GM21619 (cell line): Measurements from ENCODE around the gene RPP40.
A peak's percentile ranks its signal among the peaks of the same experiment; 100 is the strongest.
"Not testable (repeated sequence)": the region's sequence is repeated elsewhere in the genome, so short reads cannot be mapped to it uniquely, and the experiment has no call there.

Experiments used
- ATAC-seq: cut with Tn5 transposase; IDR thresholded peaks from one replicate; pipeline ENCODE4 v1.9.1; 2021; ENCODE audit not compliant: unreplicated experiment

RPP40 gene, protein sequence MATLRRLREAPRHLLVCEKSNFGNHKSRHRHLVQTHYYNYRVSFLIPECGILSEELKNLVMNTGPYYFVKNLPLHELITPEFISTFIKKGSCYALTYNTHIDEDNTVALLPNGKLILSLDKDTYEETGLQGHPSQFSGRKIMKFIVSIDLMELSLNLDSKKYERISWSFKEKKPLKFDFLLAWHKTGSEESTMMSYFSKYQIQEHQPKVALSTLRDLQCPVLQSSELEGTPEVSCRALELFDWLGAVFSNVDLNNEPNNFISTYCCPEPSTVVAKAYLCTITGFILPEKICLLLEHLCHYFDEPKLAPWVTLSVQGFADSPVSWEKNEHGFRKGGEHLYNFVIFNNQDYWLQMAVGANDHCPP

DNA sequence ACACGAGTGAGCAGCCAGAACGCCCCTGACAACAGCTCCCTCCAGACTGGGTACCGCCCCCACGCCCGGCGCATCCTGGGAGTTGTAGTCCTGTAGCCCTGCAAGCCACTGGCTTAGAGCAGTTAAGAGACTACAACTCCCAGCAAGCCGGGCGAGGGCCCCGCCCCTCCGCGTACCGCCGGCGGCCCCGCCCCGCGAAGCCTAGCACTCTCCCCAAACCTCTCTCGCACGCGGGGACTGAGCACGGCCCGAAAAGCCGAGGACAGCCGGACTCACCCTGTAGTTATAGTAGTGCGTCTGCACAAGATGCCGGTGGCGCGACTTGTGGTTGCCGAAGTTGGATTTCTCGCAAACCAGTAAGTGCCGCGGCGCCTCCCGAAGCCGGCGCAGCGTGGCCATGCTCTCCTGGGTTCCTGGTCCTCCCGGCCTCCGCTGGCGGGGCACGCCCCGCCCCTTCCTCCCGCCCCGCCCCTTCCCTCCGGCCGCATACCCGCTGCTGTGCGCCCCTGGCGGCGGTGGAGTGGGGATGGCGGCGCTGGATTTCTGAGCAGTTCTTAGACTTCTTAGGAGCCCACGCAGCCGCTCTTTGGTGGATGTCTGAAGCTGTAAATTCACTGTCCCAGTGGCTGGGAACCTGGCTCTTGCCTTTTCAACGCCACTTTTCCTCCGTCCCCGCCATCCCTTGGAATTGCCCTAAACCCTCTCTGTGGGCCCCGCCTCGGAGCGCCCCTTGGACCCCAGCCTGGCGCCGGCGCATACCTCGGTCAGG lies at the start of gene RPP40:
Gene RPP40 (minus strand): TSS at position 434 of the 769 bp plus-strand sequence. CDS start 35 bp downstream, at position 399.
- peak; percentile 94 for ATAC-seq

DNA sequence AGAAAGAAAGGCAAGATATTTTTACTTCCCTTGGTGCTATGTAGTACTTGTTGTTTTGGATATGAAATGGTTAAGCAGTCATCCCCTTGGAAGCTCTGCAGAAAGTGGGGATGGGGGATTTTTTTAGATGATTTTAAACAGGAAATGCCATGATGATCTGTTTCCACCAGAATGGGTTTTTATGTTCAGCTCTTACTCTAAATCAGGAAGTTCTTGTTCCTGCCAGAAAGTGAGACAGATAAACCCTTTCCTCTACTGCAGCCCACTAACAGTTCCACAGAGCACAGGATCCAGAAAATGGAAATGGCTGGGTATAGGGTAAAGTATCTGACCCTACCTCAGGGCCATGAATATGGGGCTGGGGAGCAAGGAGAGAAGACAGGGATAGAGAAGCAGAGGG lies 49.2 kb upstream of the RPP40 start:
- no peak for ATAC-seq

DNA sequence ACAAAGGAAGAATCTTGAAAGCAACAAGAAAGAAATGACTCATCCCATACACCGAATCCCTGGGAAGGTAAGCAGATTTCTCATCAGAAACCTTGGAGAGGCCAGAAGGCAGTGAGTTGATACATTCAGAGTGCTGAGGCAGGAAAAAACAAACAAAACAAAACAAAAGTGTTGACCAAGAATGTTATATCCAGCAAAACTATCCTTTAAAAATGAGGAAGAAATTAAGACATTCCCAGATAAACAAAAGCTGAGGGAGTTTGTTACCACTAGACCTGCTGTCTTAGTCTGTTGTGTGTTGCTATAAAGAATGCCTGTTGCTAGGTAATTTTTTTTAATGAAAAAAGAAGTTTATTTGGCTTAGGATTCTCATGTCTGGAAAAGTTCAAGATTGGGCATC lies 47.6 kb upstream of the RPP40 start:
- ATAC-seq, result no peak

DNA sequence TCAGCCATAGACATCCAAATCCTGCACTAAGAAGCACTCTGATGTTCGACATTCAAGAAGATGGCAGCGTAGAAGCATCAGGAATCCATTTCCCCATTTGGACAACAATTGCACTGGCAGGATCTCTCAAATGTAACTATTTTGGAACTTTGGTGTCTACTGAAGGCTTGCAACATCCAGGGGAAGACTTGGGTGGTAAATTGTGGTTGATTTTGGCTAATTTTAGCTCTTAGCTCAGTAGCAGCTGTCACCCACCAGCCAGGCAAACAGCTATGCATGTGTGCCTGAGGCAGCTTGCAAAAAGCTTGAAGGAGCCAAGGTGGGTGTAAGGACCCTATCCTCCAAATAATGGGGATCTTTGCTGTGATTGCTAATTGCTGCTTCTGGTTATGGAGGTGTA lies 46.2 kb upstream of the RPP40 start:
- no peak for ATAC-seq

DNA sequence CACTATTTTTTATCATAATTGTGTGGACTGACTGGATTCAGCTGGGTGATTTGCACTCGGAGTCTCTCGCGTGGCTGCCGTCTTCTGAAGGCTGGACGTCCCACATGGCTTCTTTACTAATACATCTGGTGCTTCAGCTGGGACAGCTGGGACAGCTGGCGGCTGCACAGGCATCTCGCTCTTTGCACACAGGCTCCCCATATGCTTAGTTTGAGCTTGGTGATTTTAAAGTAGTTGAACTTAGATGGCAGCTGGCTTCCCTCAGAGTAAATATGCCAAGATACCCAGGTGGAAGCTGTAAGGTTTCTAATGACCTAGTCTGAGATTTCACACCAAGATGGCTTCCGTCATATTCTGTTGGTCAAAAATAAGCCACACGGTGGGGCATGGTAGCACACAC lies 42.6 kb upstream of the RPP40 start:
- ATAC-seq, result no peak

DNA sequence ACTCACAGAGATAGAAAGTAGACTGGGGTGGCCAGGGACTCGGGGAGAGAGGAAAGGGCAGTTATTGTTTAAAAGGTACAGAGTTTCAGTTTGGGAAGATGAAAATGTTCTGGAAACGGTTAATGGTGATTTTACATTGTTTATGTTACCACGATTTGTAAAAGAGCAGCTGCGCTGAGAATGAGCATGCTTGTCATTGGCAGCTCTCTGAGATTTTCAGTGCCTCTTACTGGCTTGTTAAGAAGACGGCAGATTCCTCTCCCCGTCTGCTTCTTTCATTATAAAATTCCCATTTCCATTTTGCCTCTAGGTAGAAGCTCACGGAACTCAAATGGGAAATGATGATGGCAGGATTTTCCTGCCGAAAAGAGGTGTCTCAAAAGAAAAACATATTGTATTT lies 41.6 kb upstream of the RPP40 start:
- ATAC-seq, result no peak

DNA sequence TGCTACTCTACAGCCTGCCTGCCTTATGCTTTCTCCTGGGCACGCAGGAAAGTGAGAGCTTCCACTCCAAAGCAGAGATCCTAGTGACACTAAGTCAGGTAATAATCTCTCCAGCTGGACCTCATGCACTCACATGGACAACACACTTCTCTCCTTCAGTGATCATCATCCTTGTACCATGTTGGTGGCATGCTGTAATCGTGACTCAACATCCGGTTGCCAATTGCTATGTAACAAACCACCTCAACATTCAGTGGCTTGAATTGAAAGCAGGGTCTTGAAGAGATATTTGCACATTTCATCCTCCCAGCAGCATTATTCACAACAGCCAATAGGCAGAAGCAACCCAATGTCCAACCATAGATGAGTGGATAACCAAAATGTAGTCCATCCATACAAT lies 41.0 kb upstream of the RPP40 start:
- no peak for ATAC-seq

DNA sequence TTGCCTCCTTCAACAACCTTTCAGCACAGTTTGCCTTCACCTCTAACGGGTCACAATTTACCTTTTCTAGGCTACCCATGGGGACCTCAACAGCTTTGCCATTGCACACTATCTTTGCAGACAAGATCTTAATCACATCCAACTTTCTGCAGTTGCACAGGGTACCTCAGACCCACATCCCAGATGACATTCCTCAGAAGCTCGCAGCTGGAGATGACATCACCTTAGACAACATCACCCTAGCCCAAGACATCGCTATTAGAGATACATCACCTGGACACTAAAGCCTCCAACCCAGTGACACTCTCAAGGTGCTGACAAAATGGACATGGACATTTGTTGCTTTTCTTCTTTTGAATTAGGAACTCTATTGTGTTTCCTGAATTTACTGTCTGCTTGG lies 38.6 kb upstream of the RPP40 start:
- ATAC-seq, result no peak

DNA sequence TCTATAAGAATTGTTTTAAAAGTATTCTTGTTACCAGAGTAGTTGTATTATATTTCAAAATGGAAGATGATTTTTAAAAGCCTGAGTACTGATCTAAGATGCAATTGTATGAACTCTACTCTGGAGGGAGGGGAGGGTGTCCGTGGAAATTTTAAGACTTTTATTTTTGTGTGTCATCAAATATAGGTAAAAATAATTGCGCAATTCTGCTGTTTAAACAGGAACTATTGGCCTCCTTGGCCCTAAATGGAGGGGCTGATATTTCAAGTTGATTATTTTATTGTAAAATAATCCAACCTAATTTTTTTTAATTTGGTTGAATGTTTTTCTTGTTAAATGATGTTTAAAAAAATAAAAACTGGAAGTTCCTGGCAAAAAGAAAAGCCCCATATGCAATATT lies 38.1 kb upstream of the RPP40 start:
- no peak for ATAC-seq

DNA sequence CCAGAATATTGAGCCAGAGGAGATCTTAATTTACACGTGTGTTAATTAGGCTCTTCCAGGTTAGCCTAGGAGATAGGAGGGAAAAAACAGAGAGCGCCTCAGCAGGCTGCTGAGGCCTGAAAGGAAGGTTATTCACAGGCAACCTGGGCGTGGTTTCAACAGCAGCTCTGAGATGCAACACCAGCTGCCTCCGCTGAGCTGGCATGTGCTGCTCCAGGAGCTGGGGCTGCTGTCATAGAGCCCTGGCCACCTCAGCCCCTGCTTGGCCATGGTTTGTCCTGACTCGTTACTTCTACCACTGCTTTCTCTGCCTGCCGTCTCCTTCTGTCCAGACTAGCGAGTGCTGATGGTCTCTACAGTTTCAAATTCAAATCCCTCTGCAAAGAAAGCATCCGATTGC lies 32.4 kb upstream of the RPP40 start:
- no peak for ATAC-seq

DNA sequence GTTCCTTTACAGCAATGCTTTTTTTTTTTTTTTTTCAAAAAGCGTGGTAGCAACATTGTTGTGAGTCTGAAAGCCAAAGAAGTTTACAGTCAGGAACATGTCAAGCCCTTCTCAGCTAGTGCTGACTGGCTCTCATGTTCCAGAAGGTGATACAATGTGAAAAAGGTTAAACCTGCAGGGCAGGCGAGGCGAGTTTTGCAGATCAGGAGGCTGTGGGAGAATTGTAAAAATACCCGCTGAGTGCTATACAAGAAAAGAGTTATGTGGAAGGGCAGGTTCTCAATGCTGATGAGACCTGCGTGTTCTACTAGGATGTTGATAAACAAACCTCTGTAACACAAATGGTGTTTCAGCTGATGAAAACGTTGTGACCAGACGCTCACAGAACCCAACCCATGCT lies 30.9 kb upstream of the RPP40 start:
- ATAC-seq, result no peak

DNA sequence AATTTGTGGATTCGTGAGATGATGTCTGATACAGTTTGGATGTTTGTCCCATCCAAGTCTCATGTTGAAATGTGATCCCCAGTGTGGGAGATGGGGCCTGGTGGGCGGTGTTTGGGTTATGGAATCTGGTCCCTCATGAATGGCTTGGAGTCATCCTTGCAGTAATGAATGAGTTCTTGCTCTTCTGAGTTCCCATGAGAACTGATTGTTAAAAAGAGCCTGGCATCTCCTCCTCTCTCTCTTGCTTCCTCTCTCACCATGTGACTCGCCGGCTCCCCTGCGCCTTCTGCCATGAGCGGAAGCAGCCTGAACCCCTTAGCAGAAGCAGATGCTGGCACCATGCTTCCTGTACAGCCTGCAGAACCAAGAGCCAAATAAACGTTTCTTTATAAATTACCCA lies 30.5 kb upstream of the RPP40 start:
- no peak for ATAC-seq

DNA sequence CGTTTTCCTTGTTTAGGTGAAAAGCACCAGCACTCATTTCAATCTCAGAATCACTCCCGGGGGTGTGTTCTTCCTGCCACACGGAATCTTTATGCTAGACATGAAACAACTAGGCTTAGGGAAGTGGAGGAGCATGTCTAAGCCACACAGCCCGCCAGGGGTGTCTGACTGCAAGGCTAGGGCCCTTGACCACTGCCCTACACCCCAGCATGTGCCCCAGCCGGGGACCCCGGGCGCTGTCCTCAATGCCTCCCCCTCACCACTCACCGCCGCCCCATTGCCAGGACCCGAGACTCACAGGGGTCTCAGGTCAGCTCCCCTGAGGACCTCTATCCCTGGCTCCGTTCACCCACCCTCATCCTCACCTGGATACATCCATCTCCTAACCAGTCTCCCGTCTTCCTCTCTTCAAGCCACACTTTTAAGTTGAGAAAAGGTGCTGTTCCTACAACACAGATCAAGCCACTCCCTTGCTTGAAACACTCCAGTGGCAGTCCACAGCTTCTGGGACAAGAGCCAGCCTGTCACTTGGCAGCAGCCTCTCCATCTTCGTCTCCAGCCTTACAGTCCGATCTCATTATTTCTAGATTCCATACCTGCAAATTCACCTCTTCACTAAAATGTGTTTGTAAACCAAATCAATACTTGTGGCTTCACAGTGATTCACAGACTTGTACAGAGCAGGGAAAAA lies 29.5 kb upstream of the RPP40 start:
- not testable (repeated sequence) for ATAC-seq

DNA sequence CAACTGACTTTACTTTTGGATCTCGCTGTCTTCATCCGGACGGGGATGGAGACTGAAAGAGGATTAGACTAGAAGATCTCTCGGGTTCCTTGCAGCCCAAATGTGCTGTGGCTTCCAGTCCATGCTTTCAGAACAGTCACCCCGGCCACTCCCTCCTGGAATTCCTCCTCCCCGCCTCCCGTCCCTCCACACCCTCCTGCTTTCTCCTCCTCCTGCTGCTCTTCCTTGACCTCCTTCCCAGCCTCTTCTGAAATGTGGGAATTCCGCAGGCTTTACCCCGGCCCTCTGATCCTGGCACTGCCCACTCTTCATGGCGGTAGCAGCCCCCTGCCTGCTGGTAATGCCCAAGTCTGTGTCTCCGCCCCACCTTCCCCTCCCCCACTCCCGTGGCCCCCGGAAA lies 28.9 kb upstream of the RPP40 start:
- not testable (repeated sequence) for ATAC-seq

DNA sequence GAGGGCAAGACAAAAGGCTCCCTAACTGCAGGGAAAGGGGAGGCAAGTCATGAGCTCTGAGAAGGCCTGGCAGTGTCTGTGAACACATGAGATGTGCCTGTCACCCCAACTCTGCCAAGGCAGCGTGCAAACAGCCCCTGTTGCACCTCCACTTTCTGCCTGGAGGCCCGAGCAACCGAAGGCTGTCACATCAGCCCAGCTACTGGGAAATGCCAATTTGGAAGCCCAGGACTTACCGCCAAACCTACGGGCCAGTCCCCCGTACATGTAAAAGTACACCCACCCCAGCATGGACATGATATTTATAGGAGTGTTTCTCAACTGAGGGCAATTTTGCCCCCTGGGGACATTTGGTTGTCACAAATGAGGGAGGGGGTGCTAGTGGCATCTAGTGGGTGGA lies 27.3 kb upstream of the RPP40 start:
- no peak for ATAC-seq

DNA sequence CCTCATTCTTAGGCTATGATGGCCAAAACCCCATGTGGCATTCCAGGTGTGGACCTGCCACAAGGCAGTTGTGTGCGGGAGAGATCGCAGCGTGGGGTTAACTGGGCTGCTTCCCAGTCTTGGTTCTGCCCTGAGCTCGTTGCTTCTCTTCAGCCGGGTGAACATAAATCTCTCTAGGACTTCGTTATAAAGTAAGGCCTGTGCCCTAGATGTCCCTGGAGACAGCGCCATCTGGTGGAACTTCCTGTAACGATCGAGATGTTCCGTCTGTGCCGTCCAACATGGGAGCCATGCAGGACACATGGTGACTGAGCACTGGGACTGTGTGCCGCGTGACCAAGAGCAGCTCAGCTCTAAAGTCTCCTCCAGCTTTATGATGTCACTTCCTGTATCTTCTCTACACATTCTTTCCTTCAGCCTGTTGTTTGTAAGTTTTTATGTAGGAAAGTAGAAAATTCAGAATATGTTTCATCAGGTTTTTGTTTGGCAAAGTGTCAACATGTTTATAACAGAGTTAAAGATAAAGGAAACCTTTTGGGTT lies 26.8 kb upstream of the RPP40 start:
- ATAC-seq, result peak; percentile 87

DNA sequence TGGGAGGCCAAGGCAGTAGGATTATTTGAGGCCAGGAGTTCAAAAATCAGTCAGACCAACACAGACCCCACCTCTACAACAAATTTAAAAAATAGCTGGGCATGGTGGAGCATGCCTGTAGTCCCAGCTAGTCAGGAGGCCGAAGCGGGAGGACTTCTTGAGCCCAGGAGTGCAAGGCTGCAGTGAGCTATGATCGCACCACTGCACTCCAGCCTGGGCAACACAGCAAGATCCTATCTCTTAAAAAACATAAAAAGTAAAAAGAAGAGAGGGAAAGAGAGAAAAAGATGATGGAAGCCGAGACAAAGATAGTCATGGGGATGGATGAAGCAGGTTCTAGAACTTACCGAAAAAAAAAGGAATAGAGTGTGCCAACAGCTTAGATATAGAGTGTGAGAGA lies 25.8 kb upstream of the RPP40 start:
- ATAC-seq, result no peak

DNA sequence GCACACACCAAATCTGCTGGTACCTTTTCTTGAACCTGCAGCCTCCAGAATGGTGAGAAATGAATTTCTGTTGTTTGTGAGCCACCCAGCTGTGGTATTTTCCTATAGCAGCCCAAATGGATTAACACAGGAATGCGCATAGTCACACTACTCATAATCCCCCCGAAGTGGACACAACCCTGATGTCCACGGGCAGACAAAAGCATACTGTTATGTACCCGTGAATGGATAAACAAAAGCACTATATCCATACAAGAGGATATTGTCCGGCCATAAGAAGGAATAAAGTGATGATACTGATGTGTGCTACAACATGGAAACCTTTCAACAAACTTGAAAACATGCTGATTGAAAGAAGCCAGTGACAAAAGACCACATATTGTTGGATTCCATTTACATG lies 25.1 kb upstream of the RPP40 start:
- no peak for ATAC-seq

DNA sequence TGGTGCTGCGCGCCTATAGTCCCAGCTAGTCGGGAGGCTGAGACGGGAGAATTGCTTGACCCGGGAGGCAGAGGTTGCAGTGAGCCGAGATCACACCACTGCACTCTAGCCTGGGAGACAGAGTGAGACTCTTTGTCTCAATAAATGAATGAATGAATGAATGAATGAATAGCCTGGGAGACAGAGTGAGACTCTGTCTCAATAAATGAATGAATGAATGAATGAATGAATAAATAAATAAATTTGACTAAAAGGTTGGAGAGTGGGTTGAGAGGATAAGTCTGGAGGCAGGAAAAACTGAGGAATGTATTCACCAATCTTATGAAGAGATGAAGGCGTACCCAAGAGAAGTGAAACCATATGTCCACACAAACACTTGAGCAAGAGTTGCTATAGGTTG lies 24.5 kb upstream of the RPP40 start:
- ATAC-seq, result no peak

DNA sequence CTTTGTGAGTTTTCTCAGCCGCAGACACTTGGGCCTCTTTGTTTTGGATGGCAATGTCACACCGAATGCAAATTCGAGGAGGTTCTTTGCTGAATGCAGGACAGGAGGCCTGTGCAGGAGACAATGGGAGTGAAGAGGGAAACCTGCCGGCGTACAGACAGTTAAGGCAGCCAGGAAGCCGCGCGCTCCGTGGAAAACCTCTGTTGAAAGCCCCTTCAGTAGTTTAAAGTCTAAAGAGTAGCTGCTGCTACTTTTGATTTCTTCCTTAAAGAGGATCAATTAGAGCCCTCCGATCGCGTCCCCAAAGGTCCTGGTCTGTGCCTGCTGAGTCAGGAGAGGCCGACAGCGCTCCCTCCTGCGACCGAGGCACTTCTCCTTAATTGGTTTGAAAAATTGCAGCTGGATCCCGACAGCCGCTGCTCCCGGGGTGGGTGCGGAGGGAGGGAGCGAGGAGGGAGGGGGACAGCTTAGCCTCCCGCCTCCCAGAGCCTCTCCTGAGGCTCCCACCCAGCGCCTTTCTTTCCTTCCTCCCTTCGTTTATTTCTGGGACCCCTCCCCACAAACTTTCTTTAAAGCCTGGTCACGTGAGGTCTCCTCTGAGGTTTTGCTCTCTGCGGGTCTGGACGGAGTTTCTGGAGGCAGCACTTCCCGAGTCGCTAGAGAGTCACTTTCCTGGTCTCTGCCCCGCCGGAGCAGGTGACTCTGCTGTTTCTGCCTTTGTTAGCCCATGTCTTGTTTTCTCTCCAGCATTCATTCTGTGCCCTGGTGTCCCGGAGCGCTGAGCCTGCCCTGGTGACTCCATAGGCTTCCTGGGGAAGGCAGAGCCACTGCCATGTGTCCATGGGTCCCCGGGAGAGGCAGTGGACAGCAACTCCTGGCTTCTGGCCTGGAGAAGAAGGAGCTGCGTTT lies 22.3 kb upstream of the RPP40 start:
- no peak for ATAC-seq

DNA sequence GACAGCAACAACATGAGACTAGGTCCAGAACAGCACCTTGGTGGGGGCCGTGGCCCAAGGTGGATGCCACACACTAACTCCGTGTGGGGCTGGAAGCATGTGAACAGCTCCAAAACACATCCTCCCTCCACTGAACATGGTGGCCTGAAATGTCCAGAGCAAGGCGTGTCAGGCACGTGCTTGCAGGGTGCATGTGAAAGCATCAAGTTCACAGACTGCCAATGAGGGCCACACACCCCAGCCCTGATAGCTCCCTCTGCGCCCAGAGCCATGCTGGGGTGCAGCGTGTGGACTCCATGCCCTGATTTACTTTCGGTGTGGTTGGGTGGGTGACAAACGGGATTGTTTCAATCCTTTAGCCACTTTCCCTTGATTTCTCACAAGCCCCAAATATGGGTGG lies 20.1 kb upstream of the RPP40 start:
- no peak for ATAC-seq
